ENCODE data around the gene SAE1. TPM values are rescaled to one million over a fixed set of nuclear protein-coding genes. Genes with fewer than 3 reads are reported as not detected.

SAE1 gene
- total RNA-seq, 1 donor from 2014 or later, result 114 TPM

DNA sequence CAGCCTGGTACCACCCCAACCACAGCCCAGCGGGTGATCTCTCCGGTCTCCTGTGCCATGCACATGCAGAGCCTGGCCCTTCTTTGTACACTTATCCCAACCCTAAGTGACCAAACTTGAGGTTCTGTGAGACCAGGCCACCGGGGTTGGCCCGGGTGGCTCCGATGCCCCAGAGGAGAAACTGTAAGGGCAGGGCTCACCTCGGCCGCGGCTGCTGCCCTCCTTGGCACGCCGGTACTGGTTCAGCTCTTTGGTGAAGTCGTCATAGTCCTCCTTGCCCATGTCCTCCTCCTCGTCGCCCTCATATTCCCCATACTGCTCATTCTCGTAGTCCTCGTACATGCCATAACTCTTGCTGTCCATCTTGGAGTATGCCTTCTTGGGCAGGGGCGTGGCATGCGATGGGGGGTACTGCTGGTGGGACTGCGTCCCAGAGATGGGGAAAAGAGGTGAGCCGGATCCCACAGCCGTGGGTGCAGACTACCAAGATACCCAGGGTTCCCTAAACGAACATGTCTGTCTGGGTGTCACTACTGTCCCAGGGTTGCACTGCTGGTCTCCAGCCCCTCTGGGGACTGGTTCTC is 40.8 kb upstream of the SAE1 start:
- H3K4me3 ChIP-seq (ENCODE audit: low read depth, low read length), result no peak overlapping the region
- TF ChIP-seq, protein P1, sequence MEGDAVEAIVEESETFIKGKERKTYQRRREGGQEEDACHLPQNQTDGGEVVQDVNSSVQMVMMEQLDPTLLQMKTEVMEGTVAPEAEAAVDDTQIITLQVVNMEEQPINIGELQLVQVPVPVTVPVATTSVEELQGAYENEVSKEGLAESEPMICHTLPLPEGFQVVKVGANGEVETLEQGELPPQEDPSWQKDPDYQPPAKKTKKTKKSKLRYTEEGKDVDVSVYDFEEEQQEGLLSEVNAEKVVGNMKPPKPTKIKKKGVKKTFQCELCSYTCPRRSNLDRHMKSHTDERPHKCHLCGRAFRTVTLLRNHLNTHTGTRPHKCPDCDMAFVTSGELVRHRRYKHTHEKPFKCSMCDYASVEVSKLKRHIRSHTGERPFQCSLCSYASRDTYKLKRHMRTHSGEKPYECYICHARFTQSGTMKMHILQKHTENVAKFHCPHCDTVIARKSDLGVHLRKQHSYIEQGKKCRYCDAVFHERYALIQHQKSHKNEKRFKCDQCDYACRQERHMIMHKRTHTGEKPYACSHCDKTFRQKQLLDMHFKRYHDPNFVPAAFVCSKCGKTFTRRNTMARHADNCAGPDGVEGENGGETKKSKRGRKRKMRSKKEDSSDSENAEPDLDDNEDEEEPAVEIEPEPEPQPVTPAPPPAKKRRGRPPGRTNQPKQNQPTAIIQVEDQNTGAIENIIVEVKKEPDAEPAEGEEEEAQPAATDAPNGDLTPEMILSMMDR (IDR thresholded peaks at IDR 0.05; ENCODE audit: insufficient read depth, low read length, poor library complexity, severe bottlenecking), result no peak
- no peak for DNase-seq (ENCODE audit: low read depth)
- H3K27me3 ChIP-seq (ENCODE audit: control insufficient read depth, insufficient read depth, low read length), result no peaks in the 10 kb centered on the region
- peaks cover 2% of the 10 kb centered on the region for H3K36me3 ChIP-seq (ENCODE audit: control insufficient read depth, insufficient read depth, low read length)

DNA sequence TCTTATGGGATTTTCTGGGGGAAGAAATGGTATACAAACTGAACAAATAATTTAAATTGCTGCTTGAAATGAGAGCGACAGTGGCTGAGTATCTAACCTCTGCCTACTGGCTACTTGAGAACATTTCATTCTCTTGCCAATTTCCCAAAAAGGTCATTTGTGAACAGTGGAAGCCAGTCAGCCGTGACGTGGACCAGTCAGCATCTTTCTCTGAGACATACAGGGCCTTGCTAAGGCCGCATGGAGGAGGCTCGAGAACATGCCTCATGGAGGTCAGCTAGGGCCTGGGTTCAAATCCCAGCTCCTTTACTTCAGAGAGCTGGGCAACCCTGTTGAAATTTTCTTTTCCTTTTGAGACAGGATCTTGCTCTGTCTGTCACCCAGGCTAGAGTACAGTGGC is 37.4 kb upstream of the SAE1 start:
- TF ChIP-seq, protein P1 (IDR thresholded peaks at IDR 0.05; ENCODE audit: insufficient read depth, low read length, poor library complexity, severe bottlenecking), result no peak
- Histone ChIP-seq H3K27me3 (ENCODE audit: control insufficient read depth, insufficient read depth, low read length) (no peaks in the 10 kb centered on the region), H3K4me3 (ENCODE audit: low read depth, low read length) (no peak overlapping the region), H3K36me3 (ENCODE audit: control insufficient read depth, insufficient read depth, low read length) (peaks cover 3% of the 10 kb centered on the region)
- DNase-seq (ENCODE audit: low read depth), result no peak

DNA sequence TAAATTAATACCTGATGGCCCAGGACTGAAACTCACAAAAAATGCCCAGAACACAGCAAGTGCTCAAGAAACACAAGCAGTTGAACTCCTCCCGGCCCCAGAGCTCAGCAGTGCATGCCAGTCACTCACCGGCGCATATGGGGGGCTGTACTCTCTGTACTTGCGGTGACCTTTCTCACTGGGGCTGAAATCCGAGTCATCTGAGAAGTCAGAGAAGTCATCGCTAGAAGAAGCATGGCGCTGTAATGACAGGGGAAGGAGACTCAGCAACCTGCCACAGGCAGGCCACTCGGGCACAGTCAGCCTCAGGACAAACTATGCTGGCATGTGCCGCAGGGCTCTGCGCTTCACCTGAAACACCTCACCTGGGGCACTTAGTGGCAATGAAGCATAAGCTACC is 36.8 kb upstream of the SAE1 start:
- no peaks in the 10 kb centered on the region for H3K27me3 ChIP-seq (ENCODE audit: control insufficient read depth, insufficient read depth, low read length)
- H3K4me3 ChIP-seq (ENCODE audit: low read depth, low read length), result no peak overlapping the region
- DNase-seq (ENCODE audit: low read depth), result no peak
- TF ChIP-seq, protein P1 (IDR thresholded peaks at IDR 0.05; ENCODE audit: insufficient read depth, low read length, poor library complexity, severe bottlenecking), result no peak
- peaks cover 3% of the 10 kb centered on the region for H3K36me3 ChIP-seq (ENCODE audit: control insufficient read depth, insufficient read depth, low read length)

DNA sequence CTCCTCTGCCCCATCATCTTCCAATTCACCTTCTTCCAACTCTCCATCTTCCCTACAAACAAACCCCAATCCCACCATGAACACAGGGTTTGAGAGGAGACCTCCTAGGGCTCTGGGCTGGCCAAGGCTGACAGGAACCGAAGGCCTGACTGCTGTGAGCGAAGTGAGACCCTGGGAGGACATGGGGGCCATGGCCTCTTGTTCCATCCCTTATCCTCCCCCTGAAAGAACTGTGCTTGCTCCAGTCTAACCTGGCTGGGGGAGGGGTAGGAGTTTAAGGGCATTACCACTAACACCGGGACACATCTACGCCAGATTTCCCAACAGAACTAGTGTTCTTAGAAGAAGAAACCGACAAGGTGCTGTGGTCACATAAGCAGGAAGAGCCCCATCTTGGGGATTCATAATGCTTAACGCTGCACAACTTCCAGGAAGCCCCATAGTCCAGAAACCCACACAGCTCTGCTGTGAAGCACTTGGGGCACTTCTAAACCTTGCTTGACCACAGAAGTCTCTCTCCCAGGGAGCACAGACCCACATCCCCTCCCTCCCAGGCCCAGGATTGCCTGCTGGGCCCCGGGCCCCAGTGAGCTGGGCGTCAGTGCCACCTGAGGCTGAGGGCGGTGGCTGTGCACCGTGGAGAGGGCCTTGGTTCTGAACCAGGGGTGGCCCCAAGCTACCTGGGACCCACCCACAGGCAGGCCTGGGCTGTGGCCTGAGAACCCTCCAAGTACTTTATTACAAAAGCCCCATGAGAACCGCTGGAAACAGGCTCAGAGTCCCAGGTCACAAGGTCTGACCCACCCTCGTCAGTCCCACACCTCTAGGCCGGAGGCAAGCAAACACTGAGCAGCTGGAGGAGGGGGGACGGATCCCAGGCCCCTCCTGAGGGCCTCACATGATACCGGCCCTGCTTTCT is 35.8 kb upstream of the SAE1 start:
- Histone ChIP-seq H3K27me3 (ENCODE audit: control insufficient read depth, insufficient read depth, low read length) (no peaks in the 10 kb centered on the region), H3K4me3 (ENCODE audit: low read depth, low read length) (no peak overlapping the region), H3K36me3 (ENCODE audit: control insufficient read depth, insufficient read depth, low read length) (peaks cover 1% of the 10 kb centered on the region)
- TF ChIP-seq, protein P1 (IDR thresholded peaks at IDR 0.05; ENCODE audit: insufficient read depth, low read length, poor library complexity, severe bottlenecking), result no peak
- DNase-seq (ENCODE audit: low read depth), result no peak

DNA sequence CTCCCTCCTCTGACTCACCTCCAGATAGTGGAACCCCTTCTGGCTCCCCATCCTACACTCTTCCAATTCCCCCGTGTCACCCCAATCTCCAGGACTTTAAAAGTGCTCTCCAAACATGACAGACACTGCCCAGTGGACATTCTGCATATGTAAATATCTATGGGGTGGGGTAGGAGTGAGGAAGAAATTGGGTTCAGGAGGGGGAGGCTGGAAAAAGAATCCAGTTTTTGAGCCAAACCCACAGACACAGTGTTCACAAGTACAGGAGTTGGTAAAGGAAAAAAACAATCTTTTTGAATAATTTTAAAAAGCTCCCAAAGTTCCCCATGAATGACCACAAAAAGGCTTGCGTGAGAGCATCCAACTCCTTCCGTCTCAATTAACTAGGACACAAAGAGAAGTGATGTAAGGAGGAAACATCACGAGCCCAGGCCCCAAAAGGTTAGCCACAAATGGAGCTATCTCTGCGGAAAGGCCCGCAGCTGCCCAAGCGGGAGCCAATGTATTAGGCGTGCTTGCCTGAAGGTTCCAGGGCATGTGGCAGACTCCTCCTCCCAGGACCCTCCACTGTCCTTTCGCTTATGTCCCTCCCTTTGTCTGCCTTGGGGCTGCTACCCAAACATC is 35.0 kb upstream of the SAE1 start:
- TF ChIP-seq, protein P1 (IDR thresholded peaks at IDR 0.05; ENCODE audit: insufficient read depth, low read length, poor library complexity, severe bottlenecking), result no peak
- no peak for DNase-seq (ENCODE audit: low read depth)
- no peak overlapping the region for H3K4me3 ChIP-seq (ENCODE audit: low read depth, low read length)
- peaks cover 1% of the 10 kb centered on the region for H3K36me3 ChIP-seq (ENCODE audit: control insufficient read depth, insufficient read depth, low read length)
- no peaks in the 10 kb centered on the region for H3K27me3 ChIP-seq (ENCODE audit: control insufficient read depth, insufficient read depth, low read length)
